Activated CD4-positive, alpha-beta T cell treated with anti-CD3 and anti-CD28 coated beads, Interleukin-2, amount 50 U/mL, for 24 hours (primary cell): Measurements from ENCODE around the gene TAGAP.
"Not testable (repeated sequence)": the region's sequence is repeated elsewhere in the genome, so short reads cannot be mapped to it uniquely, and the experiment has no call there.

Experiments
- DNase-seq, 2 donors: peaks; one replicate each; pipeline ENCODE4 v3.0.0-alpha.2; 2020; ENCODE audit warnings: low read depth in 1 of 2, low spot score in 1 of 2

TAGAP gene

DNA sequence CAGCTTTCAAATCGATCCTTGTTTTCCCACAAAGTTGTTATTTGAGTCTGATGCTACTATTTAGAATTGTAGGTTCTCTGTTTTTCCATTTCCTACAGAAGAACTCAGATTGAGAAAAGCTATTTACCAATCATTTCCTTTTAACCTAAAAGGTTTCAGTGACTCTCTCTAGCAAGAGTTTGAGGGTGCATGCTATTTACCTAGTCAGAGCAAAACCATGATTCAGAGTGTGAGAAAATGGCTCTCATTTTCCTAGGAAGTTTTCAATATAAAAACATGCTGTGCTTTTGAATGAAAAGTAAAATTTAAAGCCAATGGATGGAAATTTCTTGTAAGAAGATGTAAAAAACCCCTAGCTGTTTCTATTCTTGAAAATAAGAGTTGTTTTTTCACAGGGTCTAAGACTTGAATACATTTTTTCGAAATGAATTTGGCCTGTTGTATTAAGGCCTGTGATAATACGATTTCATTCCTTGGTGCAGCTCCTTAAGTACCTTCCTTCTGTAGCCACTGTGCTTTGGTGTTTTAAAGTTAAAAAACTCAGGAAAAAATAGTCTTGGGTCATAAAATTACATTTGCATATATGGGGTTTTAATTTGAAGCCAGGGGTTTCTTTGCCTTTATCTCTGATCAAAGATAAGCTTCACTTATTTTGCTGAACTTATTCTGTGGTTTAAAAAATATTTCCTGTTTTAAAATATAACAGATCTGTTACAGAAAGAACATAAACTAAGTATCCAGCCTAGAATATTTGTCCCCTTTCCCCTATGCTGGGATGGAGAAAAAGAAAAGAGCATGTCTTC, 26.8 kb downstream of the TAGAP start:
- DNase-seq = peak in 1 of 2 donors; percentile 21

DNA sequence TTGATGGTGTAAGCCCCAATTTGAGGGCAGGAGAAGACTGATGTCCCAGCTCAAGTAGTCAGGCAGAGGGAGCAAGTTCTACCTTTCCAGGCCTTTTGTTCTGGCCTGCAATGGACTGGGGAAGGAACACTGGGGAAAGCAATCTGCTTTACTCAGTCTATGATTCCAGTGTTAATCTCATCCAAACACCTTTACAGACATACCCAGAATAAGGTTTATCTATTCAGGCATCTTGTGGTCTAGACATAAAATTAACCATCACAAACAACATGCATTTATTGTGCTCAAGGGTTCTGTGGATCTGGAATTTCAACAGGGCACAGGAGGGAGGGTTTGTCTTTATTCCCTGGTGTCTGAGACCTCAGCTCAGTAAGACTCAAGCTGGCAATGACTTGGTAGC, 30.4 kb downstream of the TAGAP start:
- DNase-seq = no peak

DNA sequence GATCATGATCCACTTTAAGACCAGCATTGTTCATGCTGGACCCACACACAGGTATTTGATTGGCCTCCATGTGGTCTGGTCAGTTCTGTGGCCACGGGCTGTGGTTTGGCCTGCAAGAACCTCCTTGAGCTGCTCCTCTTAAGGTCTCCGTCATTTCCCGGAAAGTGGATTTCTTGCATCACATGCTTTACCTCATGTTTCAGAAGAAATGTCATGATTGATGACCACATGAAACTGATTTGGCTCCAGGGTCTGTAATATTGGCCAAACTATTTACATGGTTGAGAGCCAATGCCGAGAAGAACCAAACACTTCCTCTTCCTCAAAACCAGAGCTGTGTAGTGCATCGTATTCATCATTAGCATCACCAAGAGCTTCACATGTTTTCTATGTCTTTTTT, 31.6 kb downstream of the TAGAP start:
- no peak for DNase-seq

DNA sequence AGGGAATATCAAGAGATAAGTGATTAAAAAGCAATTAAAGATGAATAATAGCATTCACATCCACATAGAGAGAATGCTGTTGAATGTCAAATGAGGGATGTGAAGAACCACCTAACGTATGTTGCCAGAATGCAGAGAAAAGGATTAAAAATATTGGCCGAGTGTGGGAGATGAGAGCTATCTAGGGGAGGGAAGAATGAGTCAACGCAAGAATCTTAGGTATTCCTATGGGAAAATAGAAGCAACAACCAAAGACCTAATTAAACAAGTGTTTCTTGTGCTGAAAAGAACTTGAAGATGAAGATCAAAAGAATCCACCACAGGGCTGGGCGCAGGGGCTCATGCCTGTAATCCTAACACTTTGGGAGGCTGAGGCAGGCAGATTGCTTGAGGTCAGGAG, 32.6 kb downstream of the TAGAP start:
- DNase-seq = no peak

DNA sequence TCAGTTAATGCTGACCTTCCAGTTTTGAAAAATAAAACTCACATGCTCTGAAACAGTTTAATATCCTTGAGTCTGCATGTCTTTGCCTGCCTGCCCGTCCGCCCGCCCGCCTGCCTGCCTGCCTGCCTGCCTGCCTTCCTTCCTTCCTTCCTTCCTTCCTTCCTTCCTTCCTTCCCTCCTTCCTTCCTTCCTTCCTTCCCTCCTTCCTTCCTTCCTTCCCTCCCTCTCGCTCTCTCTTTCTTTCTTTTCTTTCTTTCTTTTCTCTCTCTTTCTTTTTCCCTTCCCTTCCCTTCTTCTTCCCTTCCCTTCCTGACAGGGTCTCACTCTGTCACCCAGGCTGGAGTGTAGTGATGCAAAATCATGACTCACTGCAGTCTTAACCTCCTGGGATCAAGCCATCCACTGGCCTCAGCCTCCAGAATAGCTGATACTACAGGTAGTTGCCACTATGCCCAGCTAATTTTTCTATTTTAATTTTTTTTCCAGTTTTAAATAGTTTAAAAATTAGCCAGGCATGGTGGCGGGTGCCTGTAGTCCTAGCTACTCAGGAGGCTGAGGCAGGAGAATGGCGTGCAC, 34.7 kb downstream of the TAGAP start:
- not testable (repeated sequence) for DNase-seq

DNA sequence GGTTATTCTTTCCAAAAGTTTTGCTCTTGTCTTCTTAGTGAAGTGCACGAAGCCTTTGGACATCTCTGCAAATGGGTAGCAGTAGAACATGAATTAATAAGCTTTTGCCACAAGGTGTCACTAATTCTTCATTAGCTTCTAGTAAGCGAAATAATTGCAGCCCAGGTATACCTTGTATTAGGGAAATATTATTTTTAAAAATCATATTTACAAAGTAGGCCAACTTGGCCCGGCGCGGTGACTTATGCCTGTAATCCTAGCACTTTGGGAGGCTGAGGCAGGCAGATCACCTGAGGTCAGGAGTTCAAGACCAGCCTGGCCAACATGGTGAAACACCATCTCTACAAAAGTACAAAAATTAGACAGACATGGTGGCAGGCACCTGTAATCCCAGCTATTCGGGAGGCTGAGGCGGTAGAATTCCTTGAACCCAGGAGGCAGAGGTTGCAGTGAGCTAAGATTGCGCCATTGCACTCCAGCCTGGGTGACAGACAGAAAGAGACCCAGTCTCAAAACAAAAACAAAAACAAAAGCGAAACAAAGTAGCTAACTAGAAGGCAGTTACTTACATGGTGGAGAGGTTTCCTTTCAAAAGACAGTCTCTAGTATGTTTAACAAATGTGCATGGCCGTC, 36.0 kb downstream of the TAGAP start:
- peak in 1 of 2 donors; percentile 25 for DNase-seq

DNA sequence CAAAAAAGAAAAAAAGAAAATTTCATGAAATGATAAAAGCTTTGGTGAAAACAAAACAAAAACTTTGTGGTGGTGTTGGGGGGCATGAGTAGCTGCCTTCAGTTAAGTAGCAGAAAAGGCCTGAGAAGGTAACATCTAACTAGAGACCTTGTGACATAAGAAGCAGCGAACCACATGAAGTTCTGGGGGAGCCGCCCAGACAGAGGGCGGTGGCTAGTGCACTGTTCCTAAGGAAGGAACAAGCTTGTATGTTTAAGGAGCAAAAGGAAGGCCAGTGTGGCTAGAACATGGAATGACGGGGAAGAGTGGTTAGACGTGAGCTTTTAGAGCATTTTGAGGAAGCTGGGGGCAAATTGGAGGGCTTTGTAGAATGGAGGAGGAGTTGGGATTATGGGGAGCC, 37.3 kb downstream of the TAGAP start:
- no peak for DNase-seq

DNA sequence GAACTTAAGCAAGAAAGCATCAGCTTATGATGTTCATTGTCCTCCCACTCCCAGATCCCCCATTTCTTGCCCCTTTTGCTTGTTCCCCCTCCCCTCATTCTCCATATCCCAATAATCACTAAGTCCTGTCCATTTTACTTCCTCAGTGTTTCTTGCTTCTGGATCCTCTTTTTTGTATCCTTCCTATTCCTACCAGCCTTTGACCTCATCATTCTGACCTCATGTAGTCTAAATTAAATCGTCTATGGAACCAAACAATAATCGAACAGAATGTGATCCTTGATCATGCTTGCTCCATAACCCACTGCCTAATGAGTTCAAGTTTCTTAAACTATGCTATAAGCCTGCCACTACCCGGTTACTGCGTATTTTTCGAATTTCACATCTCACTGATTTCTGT, 39.4 kb downstream of the TAGAP start:
- no peak for DNase-seq

DNA sequence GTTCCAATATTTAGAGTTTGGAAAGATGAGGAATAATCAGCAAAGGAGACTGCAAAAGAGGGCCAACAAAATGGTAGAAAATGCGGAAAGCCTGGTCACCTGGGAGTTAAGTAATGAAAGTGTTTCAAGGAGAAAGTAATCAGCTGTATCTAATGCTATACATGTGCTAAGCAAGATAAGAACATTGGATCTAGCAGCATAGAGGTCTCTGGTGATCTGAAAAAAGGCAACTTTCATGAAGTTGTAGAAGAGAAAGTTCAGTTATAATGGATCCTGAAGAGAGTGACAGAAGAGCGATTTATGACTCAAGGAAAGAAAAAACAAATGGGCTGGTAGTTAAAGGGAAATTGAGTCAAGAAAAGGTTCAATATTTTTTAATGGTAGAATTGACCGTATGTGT, 40.2 kb downstream of the TAGAP start:
- no peak for DNase-seq

DNA sequence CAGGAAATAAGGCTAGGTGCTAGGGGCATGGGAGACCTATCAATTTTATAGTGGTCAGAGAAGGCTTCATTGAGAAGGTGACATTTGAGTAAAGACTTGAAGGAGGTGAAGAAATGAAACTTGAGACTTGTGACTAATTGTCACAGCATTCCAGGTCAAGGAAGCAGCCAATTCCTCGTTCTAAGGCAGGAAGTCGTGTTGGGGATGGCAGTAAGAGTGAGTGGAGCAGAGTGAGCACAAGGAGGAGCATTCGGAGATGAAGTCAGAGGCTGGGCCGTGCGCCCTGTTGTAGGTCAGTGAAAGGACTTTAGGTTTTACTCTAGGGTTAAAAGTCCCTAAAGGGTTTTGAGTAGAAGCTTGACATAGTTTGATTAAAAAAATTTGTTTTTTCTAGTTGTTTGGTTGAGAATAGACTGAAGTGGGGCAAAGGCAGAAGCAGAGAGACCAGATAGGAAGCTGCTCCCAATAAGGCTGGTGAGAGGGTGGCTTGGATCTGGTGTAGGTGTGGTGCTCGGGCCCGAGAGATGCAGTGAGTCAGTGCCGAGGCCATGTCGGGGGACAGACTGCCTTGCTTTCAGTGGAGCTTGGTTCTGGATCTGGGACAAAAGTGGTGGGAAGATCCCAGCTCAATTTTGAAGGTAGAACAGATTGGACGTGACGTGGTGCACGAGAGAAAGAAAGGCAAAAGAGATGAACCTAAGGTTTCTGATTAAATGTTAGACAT, 42.2 kb downstream of the TAGAP start:
- DNase-seq = no peak

DNA sequence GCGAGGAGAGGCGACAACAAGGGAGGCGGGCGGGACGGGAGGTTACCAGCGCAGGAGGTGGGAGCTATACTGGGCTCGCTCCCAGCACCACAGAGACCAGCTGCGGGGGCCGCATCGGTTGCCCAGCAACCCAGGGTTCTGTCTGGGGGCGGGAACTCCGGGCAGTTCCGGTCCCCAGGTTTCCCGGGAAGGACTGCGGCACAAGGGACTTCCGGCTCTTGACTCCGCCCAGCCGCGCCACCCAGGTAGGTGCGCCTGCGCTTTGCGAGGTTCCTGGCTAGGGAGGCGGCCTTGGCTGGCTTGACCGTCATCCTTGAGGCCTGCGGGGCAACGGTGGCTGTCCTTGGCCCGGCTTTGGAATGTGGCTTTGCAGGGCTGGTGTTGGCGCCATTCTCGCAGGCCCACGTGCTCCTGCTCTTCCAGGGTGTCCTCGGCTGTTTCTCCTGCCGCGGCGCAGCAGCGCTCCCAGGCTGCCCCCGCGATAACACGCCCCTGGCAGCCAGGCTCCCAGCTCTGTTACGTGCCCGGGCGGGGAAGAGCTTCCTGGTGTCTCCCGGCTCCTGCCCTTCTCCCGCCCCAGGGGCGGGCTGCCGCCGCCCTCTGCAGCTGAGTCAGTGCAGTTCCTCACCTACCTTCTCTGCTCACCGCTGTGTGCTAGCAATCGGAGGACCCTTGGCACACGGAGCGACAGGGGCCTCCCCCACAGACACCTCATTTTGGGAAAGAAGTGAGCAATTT, 45.0 kb downstream of the TAGAP start, which contains the start of gene RSPH3:
TSS of gene RSPH3 (minus strand) at position 537 of the 738 bp plus-strand sequence. CDS start 652 bp downstream, outside the sequence.
- peak; percentile 87 to 91 for DNase-seq

DNA sequence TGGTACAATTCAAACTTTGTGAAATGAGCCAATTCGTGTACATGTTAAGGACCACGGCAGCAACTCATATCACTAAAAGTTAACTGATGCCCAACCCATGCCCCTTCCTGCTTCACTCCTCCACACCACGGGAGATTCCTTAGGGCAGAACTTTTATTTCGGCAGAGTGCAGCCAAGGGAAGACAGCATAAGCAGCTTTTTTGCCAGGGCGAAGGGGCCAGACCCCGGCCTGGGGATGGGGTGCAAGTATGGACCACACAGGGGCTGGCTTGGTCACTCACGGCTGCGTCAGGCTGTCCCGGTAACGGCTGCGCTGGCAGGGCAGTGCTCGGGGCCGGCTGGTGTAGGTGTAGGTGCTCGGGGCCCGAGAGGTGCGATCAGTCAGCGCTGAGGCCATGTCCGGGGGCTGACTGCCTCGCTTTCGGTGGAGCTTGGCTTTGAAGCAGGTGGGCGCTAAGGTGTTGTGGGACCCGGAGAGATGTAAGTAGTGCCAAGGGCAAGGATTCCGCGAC, 45.6 kb downstream of the TAGAP start:
- no peak for DNase-seq

DNA sequence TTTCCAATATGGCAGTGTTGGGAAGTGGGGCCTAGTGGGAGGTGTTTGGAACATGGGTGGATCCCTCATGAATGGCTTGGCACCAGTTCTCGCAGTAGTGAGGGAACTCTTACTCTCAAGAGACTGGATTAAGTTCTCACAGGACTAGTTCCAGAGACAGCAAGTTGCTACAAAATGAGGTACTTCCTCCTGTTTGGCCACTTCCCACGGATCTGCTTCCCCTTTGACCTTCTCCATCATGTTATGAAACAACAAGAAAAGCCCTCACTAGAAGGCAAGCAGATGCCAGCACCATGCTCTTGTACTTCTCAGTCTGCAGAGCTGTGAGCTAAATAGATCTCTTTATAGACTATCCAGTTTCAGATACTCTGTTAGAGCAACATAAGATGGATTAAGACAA, 47.9 kb downstream of the TAGAP start:
- DNase-seq = no peak

DNA sequence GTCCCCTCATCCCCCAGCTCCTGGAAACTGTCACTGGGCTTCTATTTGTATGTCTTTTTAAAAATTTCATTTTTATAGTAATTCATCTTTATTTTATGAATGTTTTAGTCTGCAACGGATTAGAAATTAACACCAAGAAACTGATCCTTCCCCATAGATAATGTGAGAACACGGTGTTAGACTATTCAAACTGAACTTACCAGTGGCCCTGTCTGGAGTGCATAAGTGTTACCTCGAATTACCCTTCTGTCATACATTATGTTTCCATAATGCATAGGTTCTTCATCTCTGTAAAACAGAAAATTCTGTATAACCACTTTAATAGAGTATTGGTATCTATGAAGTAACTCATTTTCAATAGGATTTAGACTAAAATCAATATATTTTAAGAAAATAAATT, 51.2 kb downstream of the TAGAP start:
- no peak for DNase-seq

DNA sequence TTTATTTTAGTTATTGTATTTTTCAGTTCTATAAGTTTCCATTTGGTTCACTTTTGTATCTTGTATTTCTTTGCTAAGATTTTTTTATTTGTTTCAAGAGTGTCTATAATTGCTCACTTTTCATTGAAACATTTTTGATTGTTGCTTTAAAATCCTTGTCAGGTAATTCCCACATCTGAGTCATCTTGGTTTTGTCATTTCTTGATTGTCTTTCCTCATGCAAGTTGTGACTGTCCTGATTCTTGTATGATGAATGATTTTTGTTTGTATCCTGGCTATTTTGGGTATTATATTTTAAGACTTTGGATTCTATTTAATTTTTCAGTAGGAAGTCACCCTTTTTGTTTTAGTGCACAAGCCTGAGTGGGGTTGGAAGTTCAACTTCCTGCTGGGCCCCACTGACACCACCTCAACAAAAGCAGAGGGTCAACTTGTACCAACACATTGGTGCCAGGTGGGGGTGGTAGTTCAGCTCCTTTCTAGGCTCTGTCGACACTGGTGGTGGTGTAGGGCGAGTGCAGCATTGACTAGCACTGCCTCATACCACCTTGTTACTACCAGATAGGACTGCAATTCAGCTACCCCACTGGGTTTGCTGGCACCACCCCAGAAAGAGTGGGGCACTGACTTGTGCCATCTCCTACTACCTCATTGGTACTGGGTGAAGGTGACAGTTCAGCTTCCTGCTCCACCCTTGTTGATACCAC, 53.6 kb downstream of the TAGAP start:
- no peak for DNase-seq

DNA sequence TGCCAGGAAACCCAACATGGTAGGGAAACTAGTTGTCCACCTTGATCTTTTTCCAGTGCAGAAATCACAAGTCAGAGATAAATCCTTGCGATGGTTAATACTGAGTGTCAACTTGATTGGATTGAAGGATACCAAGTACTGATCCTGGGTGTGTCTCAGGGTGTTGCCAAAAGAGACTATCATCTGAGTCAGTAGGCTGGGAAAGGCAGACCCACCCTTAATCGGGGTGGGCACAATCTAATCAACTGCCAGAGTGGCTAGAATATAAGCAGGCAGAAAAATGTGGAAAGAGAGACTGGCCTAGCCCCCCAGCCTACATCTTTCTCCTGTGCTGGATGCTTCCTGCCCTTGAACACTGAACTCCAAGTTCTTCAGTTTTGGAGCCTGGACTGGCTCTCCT, 55.1 kb downstream of the TAGAP start:
- DNase-seq = not testable (repeated sequence)

DNA sequence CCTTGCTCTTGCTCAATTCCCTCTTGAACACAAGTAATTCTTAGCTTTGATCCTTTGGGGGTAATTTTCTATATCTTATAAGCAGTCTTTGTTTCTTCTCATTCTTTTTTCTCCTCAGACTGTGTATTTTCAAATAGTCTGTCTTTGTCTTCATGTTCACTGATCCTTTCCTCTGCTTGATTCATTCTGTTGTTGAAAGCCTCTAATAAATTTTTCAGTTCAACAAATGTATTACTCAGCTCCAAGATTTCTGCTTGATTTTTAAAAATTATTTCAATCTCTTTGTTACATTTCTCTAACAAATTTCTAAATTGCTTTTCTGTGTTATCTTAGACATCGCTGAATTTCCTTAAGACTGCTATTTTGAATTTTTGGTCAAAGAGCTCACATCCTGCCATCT, 56.3 kb downstream of the TAGAP start:
- DNase-seq = no peak

DNA sequence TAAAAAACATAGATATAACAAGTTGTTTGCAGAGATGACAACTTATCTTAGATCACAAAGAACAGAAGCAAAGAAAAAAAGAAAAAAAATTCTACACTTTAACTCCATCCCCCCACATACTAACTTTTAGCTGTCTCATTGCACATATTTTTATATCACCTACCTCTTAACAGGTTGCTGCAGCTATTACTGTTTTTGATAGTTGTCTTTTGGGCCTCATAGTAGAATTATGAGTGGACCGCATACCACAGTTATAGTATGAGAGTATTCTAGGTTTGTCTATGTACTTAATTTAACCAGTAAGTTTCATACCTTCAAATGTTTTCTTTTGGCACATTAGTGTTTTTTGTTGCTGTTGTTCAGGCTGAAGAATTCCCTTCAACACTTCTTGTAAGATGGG, 57.1 kb downstream of the TAGAP start:
- no peak for DNase-seq
